ENCODE data around the gene TNNI3K.

Gene TNNI3K

GRCh38 chr1:74592580-74593355, 357.6 kb downstream of the TNNI3K start:
- H3K27me3 ChIP-seq (ENCODE audit: control insufficient read depth, insufficient read depth, low read length) = no peaks in the 10 kb centered on the region
- H3K9ac ChIP-seq = no peak overlapping the region
- H3K27ac ChIP-seq = no peak overlapping the region
- no peaks in the 10 kb centered on the region for H3K36me3 ChIP-seq (ENCODE audit: control insufficient read depth, insufficient read depth, low read length)
- no peak for TF ChIP-seq CTCF (IDR thresholded peaks at IDR 0.05)
- H3K4me3 ChIP-seq (ENCODE audit: low read depth, low read length) = no peak overlapping the region
- no peaks in the 10 kb centered on the region for H3K9me3 ChIP-seq (ENCODE audit: control insufficient read depth, low read length)
- H3K4me1 ChIP-seq = no peaks in the 10 kb centered on the region
- no peaks in the 10 kb centered on the region for H3K79me2 ChIP-seq
- no peak overlapping the region for H3K4me2 ChIP-seq (ENCODE audit: low read length)
- no peak overlapping the region for H2AFZ ChIP-seq
